BJ (cell line): ENCODE results near the gene SLC37A3. TPM values are rescaled to one million over a fixed set of nuclear protein-coding genes. Genes with fewer than 3 reads are reported as not detected.

ENCODE experiments used
- CTCF ChIA-PET: fragments of 350-600 bp; formaldehyde crosslinking; extraction: SDS; loops from one replicate; lab custom pipeline; 2021; ENCODE audit warnings: antibody characterized with exemption, inconsistent platforms; lab: Yijun Ruan, JAX
- POLR2A ChIA-PET: fragments of 300-600 bp; sonication (Branson Sonifier 250); formaldehyde crosslinking; extraction: SDS; loops from one replicate; lab custom pipeline; 2021; ENCODE audit warnings: antibody characterized with exemption; lab: Charles Lee
- DNase-seq: peaks from one replicate; pipeline ENCODE4 v3.0.0-alpha.2; 2011; ENCODE audit warnings: low read depth
- H3K27me3 ChIP-seq: 2 replicates; pipeline ENCODE4 v1.6.0; 2011; ENCODE audit warnings: low read length; ENCODE audit not compliant: control insufficient read depth, insufficient read depth
- H3K36me3 ChIP-seq: 2 replicates; pipeline ENCODE4 v1.5.1; 2011; ENCODE audit warnings: low read length; ENCODE audit not compliant: control insufficient read depth, insufficient read depth
- H3K4me3 ChIP-seq: 2 replicates; pipeline ENCODE4 v1.5.1; 2011; ENCODE audit warnings: low read depth, mild to moderate bottlenecking, control low read depth, low read length
- polyA minus RNA-seq: library from RNA; depleted of rRNA, polyadenylated mRNA; stranded (reverse); fragments of >200 nt; gene quantifications from 2 replicates; pipeline ENCODE4 v1.2.3, GENCODE V29; 2011; rRNA and poly(A)+ RNA removed
- polyA plus RNA-seq: library from polyadenylated mRNA; depleted of rRNA; stranded (reverse); fragments of >200 nt; gene quantifications from 2 replicates; pipeline ENCODE4 v1.2.3, GENCODE V29; 2011; rRNA removed
- TF ChIP-seq, protein P1 (sequence below): IDR thresholded peaks from 2 replicates; pipeline ENCODE4 v1.5.1; 2011; ENCODE audit warnings: low read depth, mild to moderate bottlenecking, control low read depth, inconsistent platforms, low read length, moderate library complexity; ENCODE audit not compliant: insufficient read depth

SLC37A3 gene
- polyA plus RNA-seq (35.2 and 40.2 TPM in 2 replicates), polyA minus RNA-seq (36.4 and 42.8 TPM in 2 replicates)

DNA sequence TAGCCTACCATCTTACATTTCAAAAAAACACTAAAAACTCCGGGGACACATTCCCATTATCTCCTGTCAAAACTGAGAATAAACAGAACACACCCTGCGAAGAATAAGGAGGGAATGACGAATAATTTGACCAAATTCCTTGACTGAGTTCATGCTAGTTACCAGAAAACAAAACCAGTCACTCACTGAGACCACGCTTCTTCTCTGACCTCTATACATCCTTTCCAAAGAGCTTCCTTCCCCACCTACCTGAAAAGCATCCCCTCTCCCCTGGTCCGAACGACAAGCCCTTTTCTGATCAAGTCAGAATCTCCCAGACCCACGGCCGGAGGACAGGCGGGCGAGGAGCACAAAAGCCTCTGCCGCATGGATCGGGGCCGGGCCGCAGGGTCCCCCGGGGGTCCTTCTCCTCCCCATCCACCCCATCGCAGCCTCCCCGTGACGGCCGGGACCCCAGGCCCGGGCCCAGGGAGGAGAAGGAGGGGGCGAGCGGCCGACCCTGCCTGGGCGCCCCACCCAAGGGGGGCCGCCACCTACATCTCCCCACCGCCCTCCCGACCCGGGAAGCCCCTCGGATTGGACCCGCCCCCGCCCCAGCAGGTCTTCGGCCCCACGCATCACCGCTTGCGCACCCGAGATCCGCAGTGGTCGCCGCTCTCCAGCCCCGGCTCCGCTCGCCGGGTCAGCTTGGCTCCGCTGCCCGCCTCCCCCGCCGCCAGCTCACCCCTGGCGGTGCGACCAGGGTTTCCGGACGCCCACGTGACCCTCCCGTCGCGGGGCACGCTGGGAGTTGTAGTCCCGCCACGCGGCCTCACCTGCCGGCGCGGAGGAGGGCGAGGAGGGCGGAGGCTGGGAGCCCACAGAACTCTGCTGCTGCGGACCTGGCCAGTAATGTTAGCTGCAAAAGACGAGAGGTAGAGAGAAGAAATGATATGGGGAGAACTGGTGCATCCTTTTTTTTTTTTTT is at the start of gene SLC37A3:
Gene SLC37A3, minus strand, starts transcription at position 747 of the 967 bp plus-strand sequence. CDS start 16,004 bp downstream, outside the sequence.
- peaks cover 10% of the 10 kb centered on the region for H3K27me3 ChIP-seq
- no peaks in the 10 kb centered on the region for H3K36me3 ChIP-seq
- H3K4me3 ChIP-seq = peak within 1 kb of the TSS; percentile 93
- ChIA-PET CTCF (interaction anchor here (0.5 to 1.5 kb wide), 2 partner anchors 13 to 41 kb away, joined by 3 to 5 read pairs; no protein-coding TSS in a partner anchor), POLR2A (interaction anchor here (0.7 to 1.0 kb wide), 3 partner anchors 12 to 1004 kb away, joined by 3 to 6 read pairs (median 4); no protein-coding TSS in a partner anchor)
- TF ChIP-seq, protein P1, sequence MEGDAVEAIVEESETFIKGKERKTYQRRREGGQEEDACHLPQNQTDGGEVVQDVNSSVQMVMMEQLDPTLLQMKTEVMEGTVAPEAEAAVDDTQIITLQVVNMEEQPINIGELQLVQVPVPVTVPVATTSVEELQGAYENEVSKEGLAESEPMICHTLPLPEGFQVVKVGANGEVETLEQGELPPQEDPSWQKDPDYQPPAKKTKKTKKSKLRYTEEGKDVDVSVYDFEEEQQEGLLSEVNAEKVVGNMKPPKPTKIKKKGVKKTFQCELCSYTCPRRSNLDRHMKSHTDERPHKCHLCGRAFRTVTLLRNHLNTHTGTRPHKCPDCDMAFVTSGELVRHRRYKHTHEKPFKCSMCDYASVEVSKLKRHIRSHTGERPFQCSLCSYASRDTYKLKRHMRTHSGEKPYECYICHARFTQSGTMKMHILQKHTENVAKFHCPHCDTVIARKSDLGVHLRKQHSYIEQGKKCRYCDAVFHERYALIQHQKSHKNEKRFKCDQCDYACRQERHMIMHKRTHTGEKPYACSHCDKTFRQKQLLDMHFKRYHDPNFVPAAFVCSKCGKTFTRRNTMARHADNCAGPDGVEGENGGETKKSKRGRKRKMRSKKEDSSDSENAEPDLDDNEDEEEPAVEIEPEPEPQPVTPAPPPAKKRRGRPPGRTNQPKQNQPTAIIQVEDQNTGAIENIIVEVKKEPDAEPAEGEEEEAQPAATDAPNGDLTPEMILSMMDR = no peak
- DNase-seq = no peak

- H3K4me3 ChIP-seq = no peak overlapping the region
- TF ChIP-seq, protein P1 = no peak
- DNase-seq = no peak
- H3K27me3 ChIP-seq = no peaks in the 10 kb centered on the region
- ChIA-PET POLR2A (no interaction called here), CTCF (no interaction called here)
- no peaks in the 10 kb centered on the region for H3K36me3 ChIP-seq
Observed at GRCh38 chr7:140447841-140448240, 49.5 kb upstream of the SLC37A3 start.

- Histone ChIP-seq H3K36me3 (no peaks in the 10 kb centered on the region), H3K4me3 (no peak overlapping the region), H3K27me3 (no peaks in the 10 kb centered on the region)
- no peak for DNase-seq
- ChIA-PET CTCF (no interaction called here), POLR2A (no interaction called here)
- TF ChIP-seq, protein P1 = no peak
Observed at GRCh38 chr7:140446467-140446866, 48.1 kb upstream of the SLC37A3 start.

DNA sequence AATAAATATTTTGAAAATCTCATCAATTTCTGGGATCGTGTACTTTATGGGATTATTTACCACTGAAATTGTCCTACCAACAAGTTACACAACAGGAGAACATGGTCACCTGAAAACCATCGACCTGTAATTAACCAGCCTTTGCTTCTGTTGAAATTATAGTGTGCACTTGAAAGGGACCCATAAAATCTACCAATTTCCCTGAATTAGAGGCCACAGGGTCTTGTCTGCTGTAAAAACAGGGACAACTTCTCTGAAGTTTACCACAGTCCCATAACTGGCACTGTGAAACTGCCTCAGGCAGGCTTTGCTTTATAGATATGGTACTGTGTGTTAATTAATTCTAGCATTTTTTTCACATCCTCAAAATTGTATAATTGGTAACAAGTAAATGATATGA is 43.2 kb upstream of the SLC37A3 start:
- POLR2A ChIA-PET = no interaction called here
- no peak overlapping the region for H3K4me3 ChIP-seq
- H3K27me3 ChIP-seq = no peaks in the 10 kb centered on the region
- H3K36me3 ChIP-seq = no peaks in the 10 kb centered on the region
- CTCF ChIA-PET = no interaction called here
- DNase-seq = no peak
- TF ChIP-seq, protein P1 = no peak

DNA sequence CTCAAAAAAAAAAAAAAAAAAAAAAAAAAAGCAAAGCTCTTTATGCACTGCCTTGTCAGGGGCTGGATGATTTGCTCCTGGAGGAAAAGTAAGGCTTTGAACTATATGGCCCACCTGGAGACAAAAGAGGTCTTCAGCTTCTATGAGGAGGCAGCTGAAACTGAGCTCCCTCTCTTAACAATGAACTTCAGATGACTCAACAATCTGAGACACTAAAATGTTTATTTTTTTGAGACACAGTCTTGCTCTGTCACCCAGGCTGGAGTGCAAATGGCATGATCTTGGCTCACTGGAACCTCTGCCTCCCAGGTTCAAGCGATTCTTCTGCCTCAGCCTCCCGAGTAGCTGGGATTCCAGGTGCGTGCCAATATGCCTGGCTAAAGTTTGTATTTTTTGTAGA is 42.3 kb upstream of the SLC37A3 start:
- TF ChIP-seq, protein P1 = no peak
- Histone ChIP-seq H3K36me3 (no peaks in the 10 kb centered on the region), H3K27me3 (no peaks in the 10 kb centered on the region), H3K4me3 (no peak overlapping the region)
- ChIA-PET POLR2A (interaction anchor here (0.7 kb wide), 1 partner anchor 101 kb away, joined by 12 read pairs; no protein-coding TSS in a partner anchor), CTCF (no interaction called here)
- no peak for DNase-seq
